Central memory CD8-positive, alpha-beta T cell (primary cell): ENCODE data around the gene KRTAP10-1.
"Not testable (repeated sequence)": the region's sequence is repeated elsewhere in the genome, so short reads cannot be mapped to it uniquely, and the experiment has no call there.

Source experiments
- ATAC-seq: fragments of 150-1000 bp; cut with Tn5 transposase; replicated peaks from 2 replicates; pipeline ENCODE4 v1.10.0; 2022; ENCODE audit warnings: mild to moderate bottlenecking, moderate FRiP score, moderate number of reproducible peaks; ENCODE audit not compliant: poor library complexity, severe bottlenecking; ENCODE audit errors: extremely low read depth
- DNase-seq, 2 donors: peaks; one replicate each; pipeline ENCODE4 v3.0.0; 2021; ENCODE audit warnings: low spot score in 2 of 2
- H3K27ac Mint-ChIP-seq: one replicate; pipeline ENCODE4 v1.8.0; 2022; ENCODE audit warnings: low read depth, mild to moderate bottlenecking, moderate library complexity, mixed read lengths
- H3K27me3 Mint-ChIP-seq: one replicate; pipeline ENCODE4 v1.8.0; 2022; ENCODE audit warnings: mixed read lengths
- H3K36me3 Mint-ChIP-seq: one replicate; pipeline ENCODE4 v1.8.0; 2022; ENCODE audit warnings: mild to moderate bottlenecking, moderate library complexity, mixed read lengths; ENCODE audit not compliant: insufficient read depth
- H3K4me1 Mint-ChIP-seq: one replicate; pipeline ENCODE4 v1.8.0; 2022; ENCODE audit warnings: mixed read lengths
- H3K4me3 Mint-ChIP-seq: one replicate; pipeline ENCODE4 v1.8.0; 2022; ENCODE audit warnings: mild to moderate bottlenecking, moderate library complexity, mixed read lengths
- H3K9me3 Mint-ChIP-seq: one replicate; pipeline ENCODE4 v1.8.0; 2022; ENCODE audit warnings: mixed read lengths

Gene KRTAP10-1

DNA sequence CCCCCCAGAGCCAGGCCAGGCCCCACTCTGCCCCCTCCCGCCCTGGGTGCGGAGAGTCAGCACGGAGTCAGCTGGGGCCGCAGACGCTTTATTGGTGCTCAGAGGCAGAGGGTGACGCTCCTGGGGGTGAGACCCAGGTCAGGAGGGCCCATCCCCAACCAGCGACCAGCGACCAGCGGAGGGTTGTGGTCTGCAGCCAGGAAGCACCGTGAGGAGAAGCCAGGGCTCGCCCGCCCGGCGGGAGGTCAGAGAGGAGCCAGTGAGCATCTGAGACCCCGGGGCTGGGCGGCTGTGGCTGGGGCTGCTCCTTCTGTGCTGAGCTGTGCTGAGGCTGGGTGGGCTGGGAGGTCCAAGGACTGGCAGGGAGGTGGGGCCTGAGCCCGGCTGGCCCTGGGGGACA lies 10.3 kb upstream of the KRTAP10-1 start:
- Mint-ChIP-seq H3K27ac (peak overlapping the region; percentile 57), H3K4me1 (peaks cover 33% of the 10 kb centered on the region), H3K9me3 (peaks cover 23% of the 10 kb centered on the region)
- not testable (repeated sequence) for H3K27me3 Mint-ChIP-seq, H3K4me3 Mint-ChIP-seq, ATAC-seq, H3K36me3 Mint-ChIP-seq, DNase-seq

DNA sequence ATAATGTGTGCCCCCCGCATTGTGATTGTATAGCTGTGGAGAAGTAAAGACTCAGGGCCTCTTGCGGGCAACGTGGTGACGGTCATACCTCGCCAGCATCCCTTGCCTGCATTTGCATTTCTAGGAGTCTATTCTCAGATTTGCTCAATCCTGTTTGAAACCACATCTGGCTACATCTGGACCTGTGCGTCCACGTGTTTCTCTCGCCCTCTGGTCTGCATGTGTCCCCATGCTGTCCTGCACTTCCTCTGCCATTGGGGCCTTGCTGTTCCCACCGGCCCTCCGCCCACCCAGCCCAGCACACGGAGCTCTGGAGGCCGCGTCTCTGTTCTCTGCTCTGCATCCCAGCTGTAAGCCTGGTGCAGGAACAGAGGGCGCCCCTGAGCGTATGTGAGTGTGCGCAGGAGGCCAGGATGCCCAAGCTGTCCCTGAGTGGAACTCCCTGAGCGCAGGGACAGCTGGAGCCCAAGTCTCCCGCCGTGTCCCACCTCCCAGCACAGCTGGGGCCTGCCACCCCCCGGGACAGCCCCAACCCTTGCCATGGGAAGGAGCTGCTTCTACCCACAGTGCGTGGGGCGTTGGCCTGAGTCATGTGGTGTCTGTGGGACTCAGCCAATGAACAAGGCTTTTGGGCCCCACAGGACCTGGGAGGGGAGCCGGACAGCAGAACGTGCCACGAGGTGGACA lies 9.7 kb upstream of the KRTAP10-1 start:
- peaks cover 33% of the 10 kb centered on the region for H3K4me1 Mint-ChIP-seq
- no peak overlapping the region for H3K4me3 Mint-ChIP-seq
- H3K27ac Mint-ChIP-seq = no peak overlapping the region
- no peaks in the 10 kb centered on the region for H3K27me3 Mint-ChIP-seq
- no peak for DNase-seq
- peaks cover 6% of the 10 kb centered on the region for H3K36me3 Mint-ChIP-seq
- no peak for ATAC-seq
- peaks cover 23% of the 10 kb centered on the region for H3K9me3 Mint-ChIP-seq

DNA sequence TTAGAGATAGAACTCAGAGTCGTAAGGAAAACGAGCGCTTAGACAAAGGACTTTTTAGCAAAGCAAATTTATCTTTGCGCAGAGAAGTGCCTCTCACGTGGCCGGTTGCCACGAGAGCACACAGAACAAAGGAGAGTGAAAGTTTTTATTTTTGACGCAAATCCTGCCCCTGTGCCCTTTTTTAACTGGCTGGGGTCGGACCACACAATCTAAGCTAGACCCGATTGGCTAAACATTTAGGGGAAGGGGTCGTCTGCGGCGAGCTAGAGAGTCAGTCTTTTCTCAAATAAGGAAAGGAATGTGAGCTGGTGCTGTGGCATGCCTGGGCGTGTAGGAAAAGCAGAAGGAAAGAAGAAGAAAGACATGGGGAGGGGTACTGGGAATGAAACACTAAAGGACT lies 8.9 kb upstream of the KRTAP10-1 start:
- Mint-ChIP-seq H3K4me1 (peaks cover 33% of the 10 kb centered on the region), H3K4me3 (no peak overlapping the region), H3K9me3 (peaks cover 23% of the 10 kb centered on the region), H3K27me3 (no peaks in the 10 kb centered on the region), H3K36me3 (peaks cover 6% of the 10 kb centered on the region), H3K27ac (peak overlapping the region; percentile 90)
- no peak for ATAC-seq
- DNase-seq = no peak

DNA sequence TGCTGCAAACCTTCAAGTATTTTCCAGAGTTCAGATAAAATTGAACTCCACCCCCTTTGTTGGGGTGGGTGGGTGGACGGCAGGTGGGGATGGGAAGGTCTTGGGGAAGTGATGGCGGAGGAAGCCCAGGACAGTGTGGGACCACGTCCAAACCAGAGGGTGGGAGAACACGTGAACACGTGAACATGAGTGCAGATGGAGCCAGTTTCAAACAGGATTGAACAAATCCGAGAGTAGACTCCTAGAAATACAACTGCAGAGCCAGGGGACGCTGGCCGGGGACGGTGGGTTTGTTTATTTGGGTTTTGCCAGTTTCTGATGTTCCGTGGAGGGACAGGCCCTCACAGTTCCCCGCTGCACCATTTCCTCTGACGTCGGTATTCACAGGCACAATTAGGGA lies 8.4 kb upstream of the KRTAP10-1 start:
- no peak for ATAC-seq
- Mint-ChIP-seq H3K27ac (peak overlapping the region; percentile 90), H3K4me1 (peaks cover 33% of the 10 kb centered on the region)

DNA sequence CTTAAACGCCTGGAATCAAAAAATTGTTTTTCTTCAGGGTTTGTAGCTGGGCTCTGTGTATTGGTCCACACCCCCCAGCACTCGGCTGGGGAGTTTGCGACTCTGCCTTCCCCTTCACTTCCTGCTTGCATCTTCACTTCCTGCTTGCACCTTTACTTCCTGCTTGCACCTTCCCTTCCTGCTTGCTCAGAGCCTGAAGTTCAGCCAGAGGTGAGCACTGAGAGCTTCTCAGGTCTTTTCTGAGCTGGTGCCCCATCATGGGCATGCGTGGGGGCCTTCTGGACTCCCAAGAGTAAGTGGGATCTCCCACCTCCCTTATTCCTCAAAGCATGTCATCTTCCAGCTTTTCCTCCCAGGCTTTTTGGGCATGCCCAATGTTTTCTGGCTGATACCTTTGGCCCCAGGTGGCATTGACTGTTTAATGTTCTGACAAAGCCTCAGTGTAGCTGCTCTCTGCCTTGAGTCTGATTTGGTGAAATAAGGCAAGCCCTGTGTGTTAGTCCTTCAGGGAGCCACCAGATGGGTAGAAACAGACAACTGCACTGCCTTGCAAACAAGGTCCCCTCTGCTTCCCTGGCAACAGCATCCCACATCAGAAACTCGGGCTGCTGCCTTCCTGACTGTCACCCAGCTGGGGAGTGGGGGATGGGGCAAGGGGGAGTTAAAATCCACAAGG lies 7.8 kb upstream of the KRTAP10-1 start:
- ATAC-seq (peak; percentile 86), DNase-seq (peak in 1 of 2 donors; percentile 16)
- Mint-ChIP-seq H3K27me3 (no peaks in the 10 kb centered on the region), H3K36me3 (peaks cover 6% of the 10 kb centered on the region), H3K27ac (peak overlapping the region; percentile 90), H3K4me3 (peak overlapping the region; percentile 69), H3K9me3 (peaks cover 17% of the 10 kb centered on the region), H3K4me1 (peaks cover 33% of the 10 kb centered on the region)

More for the DNA sequence above, 8.4 kb upstream of the KRTAP10-1 start:
- peaks cover 21% of the 10 kb centered on the region for H3K9me3 Mint-ChIP-seq
- H3K36me3 Mint-ChIP-seq = peaks cover 6% of the 10 kb centered on the region
- H3K4me3 Mint-ChIP-seq = peak overlapping the region; percentile 69
- no peaks in the 10 kb centered on the region for H3K27me3 Mint-ChIP-seq
- no peak for DNase-seq

DNA sequence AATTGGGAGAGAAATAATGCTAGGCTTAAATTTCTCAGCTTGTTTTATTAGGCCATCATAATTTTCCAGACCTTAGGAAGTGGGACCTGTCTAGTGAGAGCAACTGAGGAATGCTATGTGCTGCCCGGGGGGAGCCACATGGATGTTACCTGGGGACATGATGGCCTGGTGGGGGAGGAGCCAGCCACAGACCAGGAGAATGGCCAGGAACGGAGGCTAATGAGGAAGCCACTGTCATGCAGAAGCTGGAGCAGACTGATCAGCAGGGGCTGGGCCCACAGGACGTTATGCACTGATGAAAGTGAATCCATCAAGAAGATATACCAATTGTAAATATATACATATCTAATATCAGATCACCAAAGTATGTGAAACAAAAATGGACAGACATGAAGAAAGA lies 4.6 kb upstream of the KRTAP10-1 start:
- H3K4me3 Mint-ChIP-seq = no peak overlapping the region
- DNase-seq (no peak), ATAC-seq (no peak)
- H3K36me3 Mint-ChIP-seq = peaks cover 3% of the 10 kb centered on the region
- peaks cover 26% of the 10 kb centered on the region for H3K4me1 Mint-ChIP-seq
- no peak overlapping the region for H3K27ac Mint-ChIP-seq
- peaks cover 17% of the 10 kb centered on the region for H3K9me3 Mint-ChIP-seq
- H3K27me3 Mint-ChIP-seq = no peaks in the 10 kb centered on the region

DNA sequence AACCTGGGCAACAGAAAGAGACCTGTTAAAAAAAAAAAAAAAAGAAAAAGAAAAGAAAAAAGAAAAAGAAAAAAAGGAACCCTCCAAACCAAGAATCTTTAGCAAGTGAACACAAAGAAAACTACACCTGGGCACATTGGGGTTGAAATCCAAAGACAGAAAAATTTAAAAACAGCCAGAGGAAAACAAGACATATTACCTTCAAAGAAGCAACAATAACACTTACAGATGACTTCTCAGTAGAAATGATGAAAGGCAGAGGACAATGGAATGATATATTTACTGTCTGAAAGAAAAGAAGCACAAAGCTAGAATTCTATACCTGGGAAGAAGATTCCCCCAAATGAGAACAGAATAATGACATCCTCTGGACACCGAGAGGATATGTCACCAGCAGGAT lies 2.7 kb upstream of the KRTAP10-1 start:
- Mint-ChIP-seq H3K27ac (no peak overlapping the region), H3K9me3 (peaks cover 15% of the 10 kb centered on the region), H3K27me3 (no peaks in the 10 kb centered on the region), H3K4me3 (no peak overlapping the region), H3K36me3 (peaks cover 2% of the 10 kb centered on the region), H3K4me1 (peaks cover 12% of the 10 kb centered on the region)
- ATAC-seq (no peak), DNase-seq (no peak)

DNA sequence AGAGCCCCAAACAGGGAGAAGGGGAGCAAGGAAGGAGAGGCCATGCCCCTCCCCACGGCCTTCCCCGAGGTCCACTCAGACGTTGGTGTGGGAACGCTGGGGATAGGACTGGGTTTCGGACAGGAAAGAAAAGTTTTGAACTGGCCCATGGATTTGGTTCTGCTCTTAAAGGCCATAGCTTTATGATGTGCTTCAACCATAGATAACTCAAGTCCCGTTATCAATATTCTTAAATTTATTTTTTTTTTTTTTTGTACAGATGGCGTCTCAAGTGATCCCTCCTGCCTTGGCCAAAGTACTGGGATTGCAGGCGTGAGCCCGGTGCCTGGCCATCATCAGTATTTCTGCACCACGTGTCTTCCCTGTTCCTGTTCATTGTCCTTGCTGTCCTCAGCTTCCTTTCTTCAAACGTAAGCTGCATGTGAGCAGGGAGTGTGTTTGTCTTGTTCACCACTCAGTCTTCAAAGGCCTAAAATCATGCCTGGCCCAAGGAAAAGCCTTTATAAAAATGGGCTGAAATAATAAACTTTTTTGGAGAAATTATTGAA lies 820 bp upstream of the KRTAP10-1 start:
- no peak overlapping the region for H3K4me3 Mint-ChIP-seq
- peaks cover 4% of the 10 kb centered on the region for H3K9me3 Mint-ChIP-seq
- ATAC-seq (no peak), DNase-seq (no peak)
- no peaks in the 10 kb centered on the region for H3K36me3 Mint-ChIP-seq
- H3K27ac Mint-ChIP-seq = no peak overlapping the region
- H3K4me1 Mint-ChIP-seq = no peaks in the 10 kb centered on the region
- H3K27me3 Mint-ChIP-seq = no peaks in the 10 kb centered on the region

DNA sequence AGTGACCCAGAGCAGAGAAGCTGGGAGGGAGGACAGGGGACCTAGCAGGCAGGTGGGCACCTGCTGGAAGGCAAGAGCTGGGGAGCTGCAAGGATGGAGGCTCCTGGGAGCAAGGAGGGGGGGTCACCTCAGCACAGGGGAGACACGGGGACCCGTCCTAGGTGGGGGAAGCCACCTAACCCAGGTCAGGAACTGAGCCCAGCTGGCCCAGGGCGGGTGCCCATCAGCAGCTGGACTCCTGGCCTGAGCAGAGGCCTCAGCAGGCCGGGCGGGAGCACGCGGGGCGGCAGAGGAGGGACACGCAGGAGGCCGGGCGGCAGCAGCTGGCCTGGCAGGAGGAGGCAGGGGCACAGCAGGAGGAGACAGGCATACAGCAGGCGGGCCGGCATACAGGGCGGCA lies 949 bp downstream of the KRTAP10-1 start:
- H3K4me3 Mint-ChIP-seq = no peak overlapping the region
- no peaks in the 10 kb centered on the region for H3K36me3 Mint-ChIP-seq
- H3K27ac Mint-ChIP-seq = no peak overlapping the region
- no peaks in the 10 kb centered on the region for H3K27me3 Mint-ChIP-seq
- DNase-seq (peak in 1 of 2 donors; percentile 10), ATAC-seq (no peak)
- no peaks in the 10 kb centered on the region for H3K9me3 Mint-ChIP-seq
- H3K4me1 Mint-ChIP-seq = no peaks in the 10 kb centered on the region

DNA sequence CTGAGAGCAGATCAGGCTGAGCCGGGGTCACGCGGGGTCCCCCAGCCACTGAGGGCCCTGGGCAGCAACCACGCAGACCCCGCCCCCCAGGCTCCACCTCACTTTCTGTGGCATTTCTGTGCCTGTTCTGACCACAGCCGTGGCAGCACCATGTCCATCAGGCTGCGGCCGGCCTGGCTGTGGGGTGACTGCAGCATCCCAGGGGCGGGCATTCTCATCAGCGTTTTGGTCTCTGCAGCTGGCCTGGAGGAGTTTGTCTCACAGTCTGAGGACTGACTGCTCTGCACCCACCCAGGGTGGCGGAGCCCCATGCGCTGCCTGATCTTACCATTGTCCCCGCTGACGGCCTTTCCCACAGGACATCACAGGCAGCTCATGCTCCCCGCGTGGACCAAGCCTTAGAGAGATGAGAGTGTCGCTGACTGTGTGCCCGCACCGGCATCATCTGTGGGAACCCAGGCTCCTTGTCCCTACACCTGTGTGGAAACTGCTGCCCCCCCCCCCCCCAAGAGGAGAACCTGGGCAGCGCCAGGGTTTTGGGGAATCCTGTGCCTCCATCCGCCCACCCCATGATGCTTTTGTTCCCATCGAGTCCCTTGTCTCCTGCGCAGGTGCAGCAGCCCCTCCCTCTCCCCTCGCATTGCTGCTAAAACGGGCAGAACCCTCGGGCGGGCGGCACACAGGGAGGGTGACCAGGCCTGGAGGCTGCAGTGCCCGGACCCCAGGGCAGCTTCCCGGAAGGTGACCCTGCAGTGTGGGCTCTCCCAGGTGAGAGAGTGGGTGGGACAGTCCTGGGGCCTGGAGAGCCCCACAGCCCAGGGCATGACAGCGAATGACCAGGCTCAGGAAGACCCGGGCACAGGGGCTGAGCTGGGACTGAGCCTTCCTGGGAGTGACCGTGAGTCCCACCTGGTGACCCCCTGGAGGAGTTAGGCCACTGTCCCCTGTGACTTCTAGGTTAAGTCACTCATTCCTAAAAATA lies 1.8 kb downstream of the KRTAP10-1 start:
- peak in 1 of 2 donors; percentile 4 for DNase-seq
- no peak for ATAC-seq
- Mint-ChIP-seq H3K27me3 (no peaks in the 10 kb centered on the region), H3K36me3 (no peaks in the 10 kb centered on the region), H3K4me1 (no peaks in the 10 kb centered on the region), H3K9me3 (no peaks in the 10 kb centered on the region), H3K27ac (no peak overlapping the region), H3K4me3 (no peak overlapping the region)

DNA sequence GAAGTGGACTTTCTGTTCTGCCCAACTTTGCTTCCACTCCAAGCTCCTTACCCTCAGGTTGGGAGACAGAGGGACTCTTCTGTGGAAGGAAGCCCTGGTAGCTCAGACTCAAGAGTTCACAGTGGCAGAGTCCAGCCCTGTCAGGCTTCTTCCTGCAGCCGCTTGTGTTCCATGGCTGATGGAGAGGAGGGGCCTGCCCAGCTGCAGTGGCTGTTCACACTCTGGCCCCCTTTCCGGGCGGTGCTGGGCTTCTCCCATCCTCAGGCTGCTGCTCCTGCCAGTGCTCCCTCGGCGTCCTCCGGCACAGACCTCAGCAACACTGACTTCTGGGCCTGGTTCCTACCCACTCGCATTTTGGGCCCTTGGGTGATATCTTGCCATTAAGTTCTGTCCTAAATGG lies 4.0 kb downstream of the KRTAP10-1 start:
- no peak overlapping the region for H3K4me3 Mint-ChIP-seq
- no peaks in the 10 kb centered on the region for H3K27me3 Mint-ChIP-seq
- peaks cover 2% of the 10 kb centered on the region for H3K36me3 Mint-ChIP-seq

DNA sequence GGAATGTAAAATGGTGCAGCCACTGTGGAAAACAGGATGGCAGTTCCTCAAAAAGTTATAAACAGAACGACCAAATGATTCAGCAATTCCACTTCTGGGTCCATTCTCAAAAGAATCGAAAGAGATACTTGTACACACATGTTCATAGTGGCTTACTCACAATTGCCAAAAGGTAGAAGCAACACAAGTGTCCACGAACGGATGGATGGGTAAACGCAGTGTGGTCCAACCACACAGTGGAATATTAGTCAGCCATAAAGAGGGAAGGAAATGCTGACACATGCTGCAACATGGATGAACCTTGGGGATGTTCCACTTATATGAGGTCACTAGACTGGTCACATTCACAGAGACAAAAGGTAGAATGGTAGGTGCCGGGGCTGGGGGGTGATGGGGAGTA lies 5.3 kb downstream of the KRTAP10-1 start:
- H3K4me1 Mint-ChIP-seq = no peaks in the 10 kb centered on the region
- H3K36me3 Mint-ChIP-seq = peaks cover 2% of the 10 kb centered on the region
- no peak overlapping the region for H3K4me3 Mint-ChIP-seq
- ATAC-seq (no peak), DNase-seq (no peak)
- H3K27ac Mint-ChIP-seq = no peak overlapping the region
- no peaks in the 10 kb centered on the region for H3K27me3 Mint-ChIP-seq
- no peaks in the 10 kb centered on the region for H3K9me3 Mint-ChIP-seq

More for the DNA sequence above, 4.0 kb downstream of the KRTAP10-1 start:
- H3K9me3 Mint-ChIP-seq = no peaks in the 10 kb centered on the region
- H3K27ac Mint-ChIP-seq = no peak overlapping the region
- DNase-seq (no peak), ATAC-seq (no peak)
- H3K4me1 Mint-ChIP-seq = no peaks in the 10 kb centered on the region
